Activated T-cell treated with anti-CD3 and anti-CD28 coated beads for 1 hour (primary cell): ENCODE results near the gene MAP2K3.
"Not testable (repeated sequence)": the region's sequence is repeated elsewhere in the genome, so short reads cannot be mapped to it uniquely, and the experiment has no call there.

Source experiments
- DNase-seq: peaks from one replicate; pipeline ENCODE4 v3.0.0-alpha.2; 2020; ENCODE audit warnings: low read depth

Gene MAP2K3

GRCh38 chr17:21310766-21311602 lies 26.5 kb downstream of the MAP2K3 start:
- DNase-seq, result not testable (repeated sequence)

GRCh38 chr17:21313320-21313719 lies 28.8 kb downstream of the MAP2K3 start:
- DNase-seq, result no peak

GRCh38 chr17:21313761-21314160 lies 29.2 kb downstream of the MAP2K3 start:
- DNase-seq, result not testable (repeated sequence)

GRCh38 chr17:21314261-21314664 lies 29.8 kb downstream of the MAP2K3 start:
- not testable (repeated sequence) for DNase-seq

GRCh38 chr17:21314701-21315111 lies 30.2 kb downstream of the MAP2K3 start:
- DNase-seq, result not testable (repeated sequence)

- not testable (repeated sequence) for DNase-seq
These were observed 30.9 kb downstream of the MAP2K3 start for GRCh38 chr17:21315246-21316000.

- DNase-seq, result not testable (repeated sequence)
These were observed 31.8 kb downstream of the MAP2K3 start for GRCh38 chr17:21316212-21316886.

- not testable (repeated sequence) for DNase-seq
These were observed 32.5 kb downstream of the MAP2K3 start for GRCh38 chr17:21316887-21317500.

- not testable (repeated sequence) for DNase-seq
These were observed 33.3 kb downstream of the MAP2K3 start for GRCh38 chr17:21317821-21318220.

GRCh38 chr17:21318439-21318838 lies 33.9 kb downstream of the MAP2K3 start:
- DNase-seq, result no peak

GRCh38 chr17:21318856-21319255 lies 34.3 kb downstream of the MAP2K3 start:
- DNase-seq, result not testable (repeated sequence)

GRCh38 chr17:21319256-21319655 lies 34.7 kb downstream of the MAP2K3 start:
- DNase-seq, result not testable (repeated sequence)

GRCh38 chr17:21319686-21320375 lies 35.3 kb downstream of the MAP2K3 start:
- not testable (repeated sequence) for DNase-seq

GRCh38 chr17:21320430-21320829 lies 35.9 kb downstream of the MAP2K3 start:
- not testable (repeated sequence) for DNase-seq

GRCh38 chr17:21321061-21321460 lies 36.5 kb downstream of the MAP2K3 start:
- not testable (repeated sequence) for DNase-seq

GRCh38 chr17:21321744-21322191 lies 37.3 kb downstream of the MAP2K3 start:
- DNase-seq, result not testable (repeated sequence)

- not testable (repeated sequence) for DNase-seq
These were observed 39.0 kb downstream of the MAP2K3 start for GRCh38 chr17:21323257-21324111.

- DNase-seq, result not testable (repeated sequence)
These were observed 40.2 kb downstream of the MAP2K3 start for GRCh38 chr17:21324741-21325140.

- DNase-seq, result not testable (repeated sequence)
These were observed 43.4 kb downstream of the MAP2K3 start for GRCh38 chr17:21327921-21328320.

- DNase-seq, result not testable (repeated sequence)
These were observed 44.3 kb downstream of the MAP2K3 start for GRCh38 chr17:21328778-21329177.
